ENCODE measurements around the gene LGMN.

LGMN gene

DNA sequence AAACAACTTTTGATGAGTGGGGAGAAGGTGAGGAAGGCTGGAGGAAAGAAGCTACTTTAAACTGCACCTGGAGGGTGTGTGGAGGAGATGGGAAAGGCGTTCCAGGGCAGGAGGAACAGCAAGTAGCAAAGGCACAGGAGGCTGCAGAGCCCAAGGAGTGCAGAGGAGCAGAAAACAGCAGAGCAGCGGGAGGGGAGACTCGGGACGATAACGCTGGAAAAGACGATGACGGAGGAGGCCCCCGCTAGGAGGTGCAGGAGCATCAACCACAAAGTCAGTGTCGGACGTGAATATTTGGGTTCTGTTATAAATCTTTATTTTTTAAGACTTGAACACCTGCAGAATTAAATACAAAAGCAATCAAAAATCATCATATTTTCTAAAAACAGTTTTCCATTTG is 44.9 kb downstream of the LGMN start:
- H3K27ac ChIP-seq (ENCODE audit: low read depth, low read length) = no peak overlapping the region
- no peak overlapping the region for H2AK5ac ChIP-seq (ENCODE audit: low read length)
- no peak overlapping the region for H4K12ac ChIP-seq (ENCODE audit: low read depth, low read length)
- H3K79me2 ChIP-seq (ENCODE audit: control insufficient read depth, insufficient read depth, low read length, poor library complexity) = no peaks in the 10 kb centered on the region
- H3K36me3 ChIP-seq (ENCODE audit: control insufficient read depth in 1 of 2, insufficient read depth in 2 of 2, low read length in 2 of 2) = peaks cover 32 to 39% of the 10 kb centered on the region in 2 experiments
- H2AFZ ChIP-seq (ENCODE audit: insufficient read depth, low read length, poor library complexity) = no peak overlapping the region
- no peaks in the 10 kb centered on the region for H3K27me3 ChIP-seq (ENCODE audit: insufficient read depth, low read length)
- H3K18ac ChIP-seq (ENCODE audit: low read length) = no peak overlapping the region
- no peak overlapping the region for H2BK12ac ChIP-seq (ENCODE audit: low read length)
- H4K91ac ChIP-seq (ENCODE audit: low read depth, low read length) = no peak overlapping the region
- H3K23ac ChIP-seq (ENCODE audit: low read length) = no peak overlapping the region
- no peak overlapping the region for H3K4me3 ChIP-seq (ENCODE audit: low read depth, low read length)
- H3K9me3 ChIP-seq (ENCODE audit: insufficient read depth, low read depth, low read length) = peaks cover 2% of the 10 kb centered on the region
- no peaks in the 10 kb centered on the region for H3K4me1 ChIP-seq (ENCODE audit: control insufficient read depth in 1 of 2, insufficient read depth in 2 of 2, low read length in 2 of 2)
- H2BK120ac ChIP-seq (ENCODE audit: insufficient read depth, low read length, poor library complexity) = no peak overlapping the region
- H4K8ac ChIP-seq (ENCODE audit: low read depth, low read length) = no peak overlapping the region
- no peak overlapping the region for H3K4me2 ChIP-seq (ENCODE audit: low read length)
- no peaks in the 10 kb centered on the region for H3K79me1 ChIP-seq (ENCODE audit: low read length)
- no peak for DNase-seq
- no peak overlapping the region for H3K4ac ChIP-seq (ENCODE audit: low read depth, low read length)
- no CpG with 5 or more reads among the region's 10 CpGs for WGBS (ENCODE audit: extremely low coverage, insufficient coverage, insufficient read length)
- H3K14ac ChIP-seq (ENCODE audit: low read length) = no peak overlapping the region
- H2BK5ac ChIP-seq (ENCODE audit: low read depth, low read length, poor library complexity) = no peak overlapping the region
- no peak overlapping the region for H3K9ac ChIP-seq (ENCODE audit: low read length)

DNA sequence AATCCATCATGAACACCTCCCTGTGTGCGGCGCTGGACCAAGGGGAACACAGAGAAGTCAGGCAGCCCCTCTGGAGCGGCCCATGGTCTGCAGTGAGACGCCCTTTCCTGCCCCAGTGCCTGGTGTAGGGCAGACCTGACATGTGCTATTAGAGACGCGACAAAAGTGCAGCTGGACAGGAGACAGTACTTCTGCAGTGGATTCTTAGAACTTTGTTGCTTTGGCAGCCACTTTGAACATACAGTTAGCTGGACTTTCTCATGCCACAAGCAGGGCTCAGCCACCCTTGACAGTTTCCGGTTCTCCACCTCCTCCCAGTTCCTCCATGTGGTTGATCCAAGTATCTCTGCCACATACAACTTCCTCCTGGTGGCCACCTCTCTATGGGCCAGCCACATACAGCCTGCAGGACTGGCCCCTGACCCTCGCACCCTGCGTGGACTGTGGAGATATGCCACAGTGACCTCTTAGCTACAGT is 45.9 kb downstream of the LGMN start:
- no peak overlapping the region for H2BK12ac ChIP-seq (ENCODE audit: low read length)
- H3K9ac ChIP-seq (ENCODE audit: low read length) = no peak overlapping the region
- no CpG with 5 or more reads among the region's 9 CpGs for WGBS (ENCODE audit: extremely low coverage, insufficient coverage, insufficient read length)
- no peak overlapping the region for H3K4me3 ChIP-seq (ENCODE audit: low read depth, low read length)
- peaks cover 32 to 39% of the 10 kb centered on the region in 2 experiments for H3K36me3 ChIP-seq (ENCODE audit: control insufficient read depth in 1 of 2, insufficient read depth in 2 of 2, low read length in 2 of 2)
- H3K79me1 ChIP-seq (ENCODE audit: low read length) = no peaks in the 10 kb centered on the region
- no peaks in the 10 kb centered on the region for H3K4me1 ChIP-seq (ENCODE audit: control insufficient read depth in 1 of 2, insufficient read depth in 2 of 2, low read length in 2 of 2)
- no peak overlapping the region for H2AK5ac ChIP-seq (ENCODE audit: low read length)
- no peak overlapping the region for H3K27ac ChIP-seq (ENCODE audit: low read depth, low read length)
- H2AFZ ChIP-seq (ENCODE audit: insufficient read depth, low read length, poor library complexity) = no peak overlapping the region
- no peak overlapping the region for H3K14ac ChIP-seq (ENCODE audit: low read length)
- H3K4me2 ChIP-seq (ENCODE audit: low read length) = no peak overlapping the region
- no peak overlapping the region for H4K12ac ChIP-seq (ENCODE audit: low read depth, low read length)
- H2BK5ac ChIP-seq (ENCODE audit: low read depth, low read length, poor library complexity) = no peak overlapping the region
- H4K91ac ChIP-seq (ENCODE audit: low read depth, low read length) = no peak overlapping the region
- no peak overlapping the region for H3K4ac ChIP-seq (ENCODE audit: low read depth, low read length)
- H3K79me2 ChIP-seq (ENCODE audit: control insufficient read depth, insufficient read depth, low read length, poor library complexity) = no peaks in the 10 kb centered on the region
- H3K23ac ChIP-seq (ENCODE audit: low read length) = no peak overlapping the region
- H3K9me3 ChIP-seq (ENCODE audit: insufficient read depth, low read depth, low read length) = peaks cover 2% of the 10 kb centered on the region
- no peak overlapping the region for H2BK120ac ChIP-seq (ENCODE audit: insufficient read depth, low read length, poor library complexity)
- no peak for DNase-seq
- no peaks in the 10 kb centered on the region for H3K27me3 ChIP-seq (ENCODE audit: insufficient read depth, low read length)
- no peak overlapping the region for H4K8ac ChIP-seq (ENCODE audit: low read depth, low read length)
- no peak overlapping the region for H3K18ac ChIP-seq (ENCODE audit: low read length)

DNA sequence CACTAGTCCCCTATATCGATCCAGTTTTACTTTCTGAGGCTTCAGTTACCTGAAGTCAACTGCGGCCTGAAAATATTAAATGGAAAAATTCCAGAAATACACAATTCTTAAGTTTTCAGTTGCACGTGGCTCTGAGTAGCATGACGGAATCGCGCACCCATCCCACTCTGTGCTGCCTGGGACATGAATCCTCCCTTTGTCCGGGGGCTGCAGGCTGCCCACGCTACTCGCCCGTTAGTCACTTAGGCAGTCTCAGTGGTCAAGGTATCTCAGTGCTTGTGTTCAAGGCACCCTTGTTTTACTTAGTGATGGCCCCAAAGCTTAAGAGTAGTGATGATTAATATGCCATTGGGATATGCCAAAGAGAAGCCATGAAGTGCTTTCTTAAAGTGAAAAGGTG is 46.6 kb downstream of the LGMN start:
- Histone ChIP-seq H4K8ac (ENCODE audit: low read depth, low read length) (no peak overlapping the region), H3K4me2 (ENCODE audit: low read length) (no peak overlapping the region), H3K23ac (ENCODE audit: low read length) (no peak overlapping the region), H2AFZ (ENCODE audit: insufficient read depth, low read length, poor library complexity) (no peak overlapping the region), H2BK5ac (ENCODE audit: low read depth, low read length, poor library complexity) (no peak overlapping the region), H3K27ac (ENCODE audit: low read depth, low read length) (no peak overlapping the region), H4K12ac (ENCODE audit: low read depth, low read length) (no peak overlapping the region), H3K79me1 (ENCODE audit: low read length) (no peaks in the 10 kb centered on the region), H2BK120ac (ENCODE audit: insufficient read depth, low read length, poor library complexity) (no peak overlapping the region), H3K4me3 (ENCODE audit: low read depth, low read length) (no peak overlapping the region), H3K27me3 (ENCODE audit: insufficient read depth, low read length) (no peaks in the 10 kb centered on the region), H2AK5ac (ENCODE audit: low read length) (no peak overlapping the region), H4K91ac (ENCODE audit: low read depth, low read length) (no peak overlapping the region), H3K18ac (ENCODE audit: low read length) (no peak overlapping the region), H3K14ac (ENCODE audit: low read length) (no peak overlapping the region), H2BK12ac (ENCODE audit: low read length) (no peak overlapping the region), H3K4ac (ENCODE audit: low read depth, low read length) (no peak overlapping the region), H3K36me3 (ENCODE audit: control insufficient read depth in 1 of 2, insufficient read depth in 2 of 2, low read length in 2 of 2) (peaks cover 27 to 34% of the 10 kb centered on the region in 2 experiments), H3K9me3 (ENCODE audit: insufficient read depth, low read depth, low read length) (peaks cover 2% of the 10 kb centered on the region), H3K79me2 (ENCODE audit: control insufficient read depth, insufficient read depth, low read length, poor library complexity) (no peaks in the 10 kb centered on the region), H3K4me1 (ENCODE audit: control insufficient read depth in 1 of 2, insufficient read depth in 2 of 2, low read length in 2 of 2) (no peaks in the 10 kb centered on the region), H3K9ac (ENCODE audit: low read length) (no peak overlapping the region)
- no CpG with 5 or more reads among the region's 10 CpGs for WGBS (ENCODE audit: extremely low coverage, insufficient coverage, insufficient read length)
- DNase-seq = no peak

DNA sequence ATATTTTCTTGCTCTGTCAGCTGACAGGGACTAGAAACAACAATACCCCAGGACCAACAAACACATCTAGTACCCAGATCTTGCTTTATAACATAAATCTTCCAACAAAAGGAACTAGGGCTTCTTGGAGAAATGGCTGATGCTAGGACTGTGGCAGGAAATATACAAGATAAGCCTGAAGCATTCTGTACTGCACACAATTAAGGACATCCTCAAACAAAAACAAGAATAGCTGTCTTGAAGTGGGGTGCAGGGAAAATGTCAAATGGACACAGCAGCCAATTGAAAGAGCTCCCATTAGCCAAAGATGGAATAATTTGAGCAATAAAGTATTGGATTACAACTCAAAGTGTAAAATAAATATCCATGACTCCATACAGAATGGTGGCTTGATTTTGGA is 50.0 kb downstream of the LGMN start:
- H4K12ac ChIP-seq (ENCODE audit: low read depth, low read length) = no peak overlapping the region
- H4K91ac ChIP-seq (ENCODE audit: low read depth, low read length) = no peak overlapping the region
- H3K27me3 ChIP-seq (ENCODE audit: insufficient read depth, low read length) = no peaks in the 10 kb centered on the region
- no peak overlapping the region for H2BK120ac ChIP-seq (ENCODE audit: insufficient read depth, low read length, poor library complexity)
- no peak overlapping the region for H2AK5ac ChIP-seq (ENCODE audit: low read length)
- peaks cover 5% of the 10 kb centered on the region in 2 experiments for H3K36me3 ChIP-seq (ENCODE audit: control insufficient read depth in 1 of 2, insufficient read depth in 2 of 2, low read length in 2 of 2)
- H3K18ac ChIP-seq (ENCODE audit: low read length) = no peak overlapping the region
- no peak overlapping the region for H4K8ac ChIP-seq (ENCODE audit: low read depth, low read length)
- H3K9me3 ChIP-seq (ENCODE audit: insufficient read depth, low read depth, low read length) = peaks cover 5% of the 10 kb centered on the region
- no peak overlapping the region for H2BK12ac ChIP-seq (ENCODE audit: low read length)
- H3K14ac ChIP-seq (ENCODE audit: low read length) = no peak overlapping the region
- no peak for DNase-seq
- no peak overlapping the region for H3K23ac ChIP-seq (ENCODE audit: low read length)
- no peak overlapping the region for H3K4ac ChIP-seq (ENCODE audit: low read depth, low read length)
- no peaks in the 10 kb centered on the region for H3K79me2 ChIP-seq (ENCODE audit: control insufficient read depth, insufficient read depth, low read length, poor library complexity)
- no peak overlapping the region for H3K4me2 ChIP-seq (ENCODE audit: low read length)
- no peak overlapping the region for H3K4me3 ChIP-seq (ENCODE audit: low read depth, low read length)
- H3K4me1 ChIP-seq (ENCODE audit: control insufficient read depth in 1 of 2, insufficient read depth in 2 of 2, low read length in 2 of 2) = peaks cover 7 to 10% of the 10 kb centered on the region in 2 experiments
- H3K79me1 ChIP-seq (ENCODE audit: low read length) = no peaks in the 10 kb centered on the region
- H2AFZ ChIP-seq (ENCODE audit: insufficient read depth, low read length, poor library complexity) = no peak overlapping the region
- H3K9ac ChIP-seq (ENCODE audit: low read length) = no peak overlapping the region
- H2BK5ac ChIP-seq (ENCODE audit: low read depth, low read length, poor library complexity) = no peak overlapping the region
- H3K27ac ChIP-seq (ENCODE audit: low read depth, low read length) = no peak overlapping the region
